GM23338 (cell line): Measurements from ENCODE around the gene GPR176. TPM values are rescaled to one million over a fixed set of nuclear protein-coding genes. Genes with fewer than 3 reads are reported as not detected.

Experiments
- ATAC-seq: fragments of 200-7000 bp; cut with Tn5 transposase; 3 replicates; pipeline ENCODE4 v1.9.1; 2020
- DNase-seq: peaks from one replicate; pipeline ENCODE4 v3.0.0-alpha.2; 2015; ENCODE audit warnings: low spot score
- H2AFZ ChIP-seq: fragments of 200-600 bp; sonication (generic); 2 replicates; pipeline ENCODE4 v1.8.0; 2016; ENCODE audit warnings: antibody characterized with exemption, mild to moderate bottlenecking, moderate library complexity
- H3F3A ChIP-seq: fragments of 200-600 bp; sonication (generic); replicated peaks from 2 replicates; pipeline ENCODE4 v1.8.0; 2017; ENCODE audit warnings: antibody characterized with exemption, mixed run types, low read depth
- H3K27ac ChIP-seq: fragments of 200-600 bp; sonication (generic); 2 replicates; pipeline ENCODE4 v1.6.1; 2016; ENCODE audit warnings: low read depth
- H3K27me3 ChIP-seq: fragments of 200-600 bp; sonication (generic); 2 replicates; pipeline ENCODE4 v1.8.0; 2016; ENCODE audit warnings: mild to moderate bottlenecking, mixed run types, moderate library complexity; ENCODE audit not compliant: insufficient read depth
- H3K36me3 ChIP-seq: fragments of 200-600 bp; sonication (generic); 2 replicates; pipeline ENCODE4 v1.8.0; 2016; ENCODE audit warnings: mild to moderate bottlenecking; ENCODE audit not compliant: insufficient read depth
- H3K4me1 ChIP-seq: fragments of 200-600 bp; sonication (generic); 2 replicates; pipeline ENCODE4 v1.8.0; 2016; ENCODE audit warnings: mild to moderate bottlenecking, moderate library complexity; ENCODE audit not compliant: insufficient read depth
- H3K4me2 ChIP-seq: fragments of 200-600 bp; sonication (generic); 2 replicates; pipeline ENCODE4 v1.7.1; 2017; ENCODE audit warnings: mixed run types
- H3K4me3 ChIP-seq: fragments of 200-600 bp; sonication (generic); 2 replicates; pipeline ENCODE4 v1.6.1; 2016; ENCODE audit warnings: mixed run types
- H3K79me2 ChIP-seq: fragments of 200-600 bp; sonication (generic); replicated peaks from 2 replicates; pipeline ENCODE4 v1.8.0; 2017; ENCODE audit warnings: mild to moderate bottlenecking; ENCODE audit not compliant: insufficient read depth
- H3K9me2 ChIP-seq: fragments of 200-600 bp; sonication (generic); 2 replicates; pipeline ENCODE4 v1.8.0; 2017; ENCODE audit not compliant: insufficient read depth
- H4K20me1 ChIP-seq: fragments of 200-600 bp; sonication (generic); replicated peaks from 2 replicates; pipeline ENCODE4 v1.8.0; 2017; ENCODE audit warnings: mild to moderate bottlenecking; ENCODE audit not compliant: insufficient read depth
- H3K27ac Mint-ChIP-seq: 2 replicates; pipeline ENCODE4 v1.8.0; 2020; ENCODE audit warnings: inconsistent platforms, mild to moderate bottlenecking, moderate library complexity, mixed read lengths
- H3K27me3 Mint-ChIP-seq: 3 replicates; pipeline ENCODE4 v1.8.0; 2022; ENCODE audit warnings: low read depth, mild to moderate bottlenecking, moderate library complexity, mixed read lengths, inconsistent platforms; ENCODE audit not compliant: insufficient read depth, poor library complexity
- H3K36me3 Mint-ChIP-seq: 3 replicates; pipeline ENCODE4 v1.8.0; 2021; ENCODE audit warnings: low read depth, mild to moderate bottlenecking, inconsistent platforms, moderate library complexity, mixed read lengths
- H3K4me1 Mint-ChIP-seq: 3 replicates; pipeline ENCODE4 v1.8.0; 2020; ENCODE audit warnings: mild to moderate bottlenecking, inconsistent platforms, mixed read lengths
- H3K4me3 Mint-ChIP-seq: 3 replicates; pipeline ENCODE4 v1.8.0; 2021; ENCODE audit warnings: moderate library complexity, mild to moderate bottlenecking, inconsistent platforms, mixed read lengths
- H3K9me3 Mint-ChIP-seq: 3 replicates; pipeline ENCODE4 v1.8.0; 2020; ENCODE audit warnings: moderate library complexity, mild to moderate bottlenecking, inconsistent platforms, mixed read lengths
- CREB1 ChIP-seq: fragments of 250-450 bp; sonication (Bioruptor Pico); IDR thresholded peaks from 2 replicates; pipeline ENCODE4 v1.5.0; 2020; ENCODE audit warnings: low read depth, mild to moderate bottlenecking, moderate library complexity
- EZH2 ChIP-seq: fragments of 200-600 bp; sonication (generic); IDR thresholded peaks from one replicate; pipeline ENCODE4 v1.8.0; 2017; ENCODE audit warnings: antibody characterized with exemption, mild to moderate bottlenecking, low read depth; ENCODE audit not compliant: unreplicated experiment
- EZH2phosphoT487 ChIP-seq: fragments of 200-600 bp; sonication (generic); IDR thresholded peaks from one replicate; pipeline ENCODE4 v1.8.1; 2018; ENCODE audit warnings: antibody characterized with exemption; ENCODE audit not compliant: unreplicated experiment
- NANOG ChIP-seq: IDR thresholded peaks from 2 replicates; pipeline ENCODE4 v1.6.1; 2016; ENCODE audit warnings: antibody characterized with exemption, borderline replicate concordance
- STAT1 ChIP-seq: IDR thresholded peaks from one replicate; pipeline ENCODE4 v1.6.1; 2016; ENCODE audit warnings: antibody characterized with exemption; ENCODE audit not compliant: unreplicated experiment
- polyA plus RNA-seq: library from polyadenylated mRNA; unstranded; fragments of >200 nt; fragmentation: Nextera tagmentation; extraction: Ambion mirVana; gene quantifications from 2 replicates; pipeline ENCODE4 v1.2.1, GENCODE V29; 2016
- total RNA-seq: library from RNA; depleted of rRNA; stranded (reverse); fragments of >200 nt; shearing (Covaris generic); gene quantifications from 2 replicates; pipeline ENCODE4 v1.2.3, GENCODE V29; 2014
- TF ChIP-seq, protein P1 (sequence below): fragments of 250-450 bp; sonication (Bioruptor Pico); IDR thresholded peaks from 2 replicates; pipeline ENCODE4 v1.5.0; 2020; ENCODE audit warnings: mild to moderate bottlenecking, moderate library complexity
- TF ChIP-seq, protein P2 (sequence below): IDR thresholded peaks from one replicate; pipeline ENCODE4 v1.6.1; 2018; ENCODE audit warnings: antibody characterized with exemption; ENCODE audit not compliant: unreplicated experiment
- TF ChIP-seq, protein P3 (sequence below), 2 experiments: fragments of 200-600 bp in 1 of 2; sonication (generic) in 1 of 2; conservative IDR thresholded peaks; 2 replicates each; pipeline versions ENCODE4 v1.5.1 to v1.6.1; 2016 to 2017; ENCODE audit warnings: antibody characterized with exemption in 2 of 2, low read depth in 2 of 2, mild to moderate bottlenecking in 2 of 2, moderate library complexity in 1 of 2

Gene GPR176
- total and polyA plus RNA-seq, 2 experiments from 2014 or later, result 60.0 to 248 TPM

DNA sequence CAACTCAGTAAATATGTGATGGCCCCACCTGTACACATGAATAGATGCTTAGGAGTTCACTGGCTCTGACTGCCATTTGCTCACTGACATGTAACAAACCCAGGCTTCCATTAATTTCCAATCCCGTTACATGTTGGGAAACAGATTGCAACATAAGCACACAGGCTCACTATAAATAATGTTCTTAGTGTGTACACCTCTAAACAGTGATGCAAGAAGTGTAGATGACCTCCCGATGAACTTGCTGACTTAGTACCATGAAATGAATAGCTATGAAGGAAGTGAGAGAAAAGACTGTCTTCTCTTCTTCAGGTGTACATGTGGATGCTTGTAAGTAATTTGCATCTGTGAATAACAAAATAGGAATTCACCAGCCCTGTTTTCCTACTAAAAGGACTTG, 116.0 kb downstream of the GPR176 start (continued):
- TF ChIP-seq, protein P1, sequence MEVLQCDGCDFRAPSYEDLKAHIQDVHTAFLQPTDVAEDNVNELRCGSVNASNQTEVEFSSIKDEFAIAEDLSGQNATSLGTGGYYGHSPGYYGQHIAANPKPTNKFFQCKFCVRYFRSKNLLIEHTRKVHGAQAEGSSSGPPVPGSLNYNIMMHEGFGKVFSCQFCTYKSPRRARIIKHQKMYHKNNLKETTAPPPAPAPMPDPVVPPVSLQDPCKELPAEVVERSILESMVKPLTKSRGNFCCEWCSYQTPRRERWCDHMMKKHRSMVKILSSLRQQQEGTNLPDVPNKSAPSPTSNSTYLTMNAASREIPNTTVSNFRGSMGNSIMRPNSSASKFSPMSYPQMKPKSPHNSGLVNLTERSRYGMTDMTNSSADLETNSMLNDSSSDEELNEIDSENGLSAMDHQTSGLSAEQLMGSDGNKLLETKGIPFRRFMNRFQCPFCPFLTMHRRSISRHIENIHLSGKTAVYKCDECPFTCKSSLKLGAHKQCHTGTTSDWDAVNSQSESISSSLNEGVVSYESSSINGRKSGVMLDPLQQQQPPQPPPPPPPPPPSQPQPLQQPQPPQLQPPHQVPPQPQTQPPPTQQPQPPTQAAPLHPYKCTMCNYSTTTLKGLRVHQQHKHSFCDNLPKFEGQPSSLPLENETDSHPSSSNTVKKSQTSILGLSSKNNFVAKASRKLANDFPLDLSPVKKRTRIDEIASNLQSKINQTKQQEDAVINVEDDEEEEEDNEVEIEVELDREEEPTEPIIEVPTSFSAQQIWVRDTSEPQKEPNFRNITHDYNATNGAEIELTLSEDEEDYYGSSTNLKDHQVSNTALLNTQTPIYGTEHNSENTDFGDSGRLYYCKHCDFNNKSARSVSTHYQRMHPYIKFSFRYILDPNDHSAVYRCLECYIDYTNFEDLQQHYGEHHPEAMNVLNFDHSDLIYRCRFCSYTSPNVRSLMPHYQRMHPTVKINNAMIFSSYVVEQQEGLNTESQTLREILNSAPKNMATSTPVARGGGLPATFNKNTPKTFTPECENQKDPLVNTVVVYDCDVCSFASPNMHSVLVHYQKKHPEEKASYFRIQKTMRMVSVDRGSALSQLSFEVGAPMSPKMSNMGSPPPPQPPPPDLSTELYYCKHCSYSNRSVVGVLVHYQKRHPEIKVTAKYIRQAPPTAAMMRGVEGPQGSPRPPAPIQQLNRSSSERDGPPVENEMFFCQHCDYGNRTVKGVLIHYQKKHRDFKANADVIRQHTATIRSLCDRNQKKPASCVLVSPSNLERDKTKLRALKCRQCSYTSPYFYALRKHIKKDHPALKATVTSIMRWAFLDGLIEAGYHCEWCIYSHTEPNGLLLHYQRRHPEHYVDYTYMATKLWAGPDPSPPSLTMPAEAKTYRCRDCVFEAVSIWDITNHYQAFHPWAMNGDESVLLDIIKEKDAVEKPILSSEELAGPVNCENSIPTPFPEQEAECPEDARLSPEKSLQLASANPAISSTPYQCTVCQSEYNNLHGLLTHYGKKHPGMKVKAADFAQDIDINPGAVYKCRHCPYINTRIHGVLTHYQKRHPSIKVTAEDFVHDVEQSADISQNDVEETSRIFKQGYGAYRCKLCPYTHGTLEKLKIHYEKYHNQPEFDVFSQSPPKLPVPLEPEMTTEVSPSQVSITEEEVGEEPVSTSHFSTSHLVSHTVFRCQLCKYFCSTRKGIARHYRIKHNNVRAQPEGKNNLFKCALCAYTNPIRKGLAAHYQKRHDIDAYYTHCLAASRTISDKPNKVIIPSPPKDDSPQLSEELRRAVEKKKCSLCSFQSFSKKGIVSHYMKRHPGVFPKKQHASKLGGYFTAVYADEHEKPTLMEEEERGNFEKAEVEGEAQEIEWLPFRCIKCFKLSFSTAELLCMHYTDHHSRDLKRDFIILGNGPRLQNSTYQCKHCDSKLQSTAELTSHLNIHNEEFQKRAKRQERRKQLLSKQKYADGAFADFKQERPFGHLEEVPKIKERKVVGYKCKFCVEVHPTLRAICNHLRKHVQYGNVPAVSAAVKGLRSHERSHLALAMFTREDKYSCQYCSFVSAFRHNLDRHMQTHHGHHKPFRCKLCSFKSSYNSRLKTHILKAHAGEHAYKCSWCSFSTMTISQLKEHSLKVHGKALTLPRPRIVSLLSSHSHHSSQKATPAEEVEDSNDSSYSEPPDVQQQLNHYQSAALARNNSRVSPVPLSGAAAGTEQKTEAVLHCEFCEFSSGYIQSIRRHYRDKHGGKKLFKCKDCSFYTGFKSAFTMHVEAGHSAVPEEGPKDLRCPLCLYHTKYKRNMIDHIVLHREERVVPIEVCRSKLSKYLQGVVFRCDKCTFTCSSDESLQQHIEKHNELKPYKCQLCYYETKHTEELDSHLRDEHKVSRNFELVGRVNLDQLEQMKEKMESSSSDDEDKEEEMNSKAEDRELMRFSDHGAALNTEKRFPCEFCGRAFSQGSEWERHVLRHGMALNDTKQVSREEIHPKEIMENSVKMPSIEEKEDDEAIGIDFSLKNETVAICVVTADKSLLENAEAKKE, result no peak
- no peak for TF ChIP-seq NANOG
- no peak for TF ChIP-seq STAT1

DNA sequence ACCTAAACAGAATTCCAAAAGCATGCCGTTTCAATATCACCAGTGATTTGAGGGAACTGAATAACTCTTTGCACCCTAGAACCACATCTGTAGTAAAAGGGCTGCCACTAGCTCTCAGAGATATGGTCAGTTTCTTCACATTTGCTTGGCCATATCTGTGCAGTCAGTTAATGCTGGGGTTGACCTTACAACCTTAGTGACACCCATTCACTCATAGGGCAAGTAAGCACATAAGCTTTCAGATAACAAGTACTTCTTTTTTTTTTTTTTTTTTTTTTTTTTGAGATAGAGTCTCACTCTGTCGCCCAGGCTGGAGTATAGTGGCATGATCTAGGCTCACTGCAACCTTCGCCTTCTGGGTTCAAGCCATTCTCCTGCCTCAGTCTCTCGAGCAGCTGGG, 117.0 kb downstream of the GPR176 start:
- ATAC-seq (no peak), DNase-seq (no peak)
- Histone ChIP-seq H3F3A (0 out of 2 replicates have a peak, but pooled peaks cover 15% of the 10 kb centered on the region), H3K4me3 (no peak overlapping the region), H3K4me2 (no peak overlapping the region), H3K36me3 (peaks cover 36% of the 10 kb centered on the region), H2AFZ (no peak overlapping the region), H3K79me2 (peaks cover 60% of the 10 kb centered on the region), H3K27ac (no peak overlapping the region), H3K9me2 (no peaks in the 10 kb centered on the region), H3K27me3 (no peaks in the 10 kb centered on the region), H4K20me1 (peaks cover 15% of the 10 kb centered on the region), H3K4me1 (peaks cover 19% of the 10 kb centered on the region)
- peaks cover 14% of the 10 kb centered on the region for H3K27me3 Mint-ChIP-seq
- no peak overlapping the region for H3K4me3 Mint-ChIP-seq
- peaks cover 82% of the 10 kb centered on the region for H3K36me3 Mint-ChIP-seq
- H3K27ac Mint-ChIP-seq, result no peak overlapping the region
- peaks cover 36% of the 10 kb centered on the region for H3K4me1 Mint-ChIP-seq
- no peaks in the 10 kb centered on the region for H3K9me3 Mint-ChIP-seq
- TF ChIP-seq EZH2phosphoT487 (no peak), EZH2 (no peak), CREB1 (CRISPR knock-in tag) (no peak)
- TF ChIP-seq, protein P2, sequence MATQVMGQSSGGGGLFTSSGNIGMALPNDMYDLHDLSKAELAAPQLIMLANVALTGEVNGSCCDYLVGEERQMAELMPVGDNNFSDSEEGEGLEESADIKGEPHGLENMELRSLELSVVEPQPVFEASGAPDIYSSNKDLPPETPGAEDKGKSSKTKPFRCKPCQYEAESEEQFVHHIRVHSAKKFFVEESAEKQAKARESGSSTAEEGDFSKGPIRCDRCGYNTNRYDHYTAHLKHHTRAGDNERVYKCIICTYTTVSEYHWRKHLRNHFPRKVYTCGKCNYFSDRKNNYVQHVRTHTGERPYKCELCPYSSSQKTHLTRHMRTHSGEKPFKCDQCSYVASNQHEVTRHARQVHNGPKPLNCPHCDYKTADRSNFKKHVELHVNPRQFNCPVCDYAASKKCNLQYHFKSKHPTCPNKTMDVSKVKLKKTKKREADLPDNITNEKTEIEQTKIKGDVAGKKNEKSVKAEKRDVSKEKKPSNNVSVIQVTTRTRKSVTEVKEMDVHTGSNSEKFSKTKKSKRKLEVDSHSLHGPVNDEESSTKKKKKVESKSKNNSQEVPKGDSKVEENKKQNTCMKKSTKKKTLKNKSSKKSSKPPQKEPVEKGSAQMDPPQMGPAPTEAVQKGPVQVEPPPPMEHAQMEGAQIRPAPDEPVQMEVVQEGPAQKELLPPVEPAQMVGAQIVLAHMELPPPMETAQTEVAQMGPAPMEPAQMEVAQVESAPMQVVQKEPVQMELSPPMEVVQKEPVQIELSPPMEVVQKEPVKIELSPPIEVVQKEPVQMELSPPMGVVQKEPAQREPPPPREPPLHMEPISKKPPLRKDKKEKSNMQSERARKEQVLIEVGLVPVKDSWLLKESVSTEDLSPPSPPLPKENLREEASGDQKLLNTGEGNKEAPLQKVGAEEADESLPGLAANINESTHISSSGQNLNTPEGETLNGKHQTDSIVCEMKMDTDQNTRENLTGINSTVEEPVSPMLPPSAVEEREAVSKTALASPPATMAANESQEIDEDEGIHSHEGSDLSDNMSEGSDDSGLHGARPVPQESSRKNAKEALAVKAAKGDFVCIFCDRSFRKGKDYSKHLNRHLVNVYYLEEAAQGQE, result no peak
- TF ChIP-seq, protein P3, sequence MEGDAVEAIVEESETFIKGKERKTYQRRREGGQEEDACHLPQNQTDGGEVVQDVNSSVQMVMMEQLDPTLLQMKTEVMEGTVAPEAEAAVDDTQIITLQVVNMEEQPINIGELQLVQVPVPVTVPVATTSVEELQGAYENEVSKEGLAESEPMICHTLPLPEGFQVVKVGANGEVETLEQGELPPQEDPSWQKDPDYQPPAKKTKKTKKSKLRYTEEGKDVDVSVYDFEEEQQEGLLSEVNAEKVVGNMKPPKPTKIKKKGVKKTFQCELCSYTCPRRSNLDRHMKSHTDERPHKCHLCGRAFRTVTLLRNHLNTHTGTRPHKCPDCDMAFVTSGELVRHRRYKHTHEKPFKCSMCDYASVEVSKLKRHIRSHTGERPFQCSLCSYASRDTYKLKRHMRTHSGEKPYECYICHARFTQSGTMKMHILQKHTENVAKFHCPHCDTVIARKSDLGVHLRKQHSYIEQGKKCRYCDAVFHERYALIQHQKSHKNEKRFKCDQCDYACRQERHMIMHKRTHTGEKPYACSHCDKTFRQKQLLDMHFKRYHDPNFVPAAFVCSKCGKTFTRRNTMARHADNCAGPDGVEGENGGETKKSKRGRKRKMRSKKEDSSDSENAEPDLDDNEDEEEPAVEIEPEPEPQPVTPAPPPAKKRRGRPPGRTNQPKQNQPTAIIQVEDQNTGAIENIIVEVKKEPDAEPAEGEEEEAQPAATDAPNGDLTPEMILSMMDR (conservative IDR thresholded peaks at IDR 0.05; ENCODE audit: low read depth in 2 of 2), result no peak
